ENCODE results near the gene PSTPIP1. TPM values are rescaled to one million over a fixed set of nuclear protein-coding genes. Genes with fewer than 3 reads are reported as not detected.

PSTPIP1 gene
- total RNA-seq, 1 donor from 2014 or later, result 0.40 TPM

DNA sequence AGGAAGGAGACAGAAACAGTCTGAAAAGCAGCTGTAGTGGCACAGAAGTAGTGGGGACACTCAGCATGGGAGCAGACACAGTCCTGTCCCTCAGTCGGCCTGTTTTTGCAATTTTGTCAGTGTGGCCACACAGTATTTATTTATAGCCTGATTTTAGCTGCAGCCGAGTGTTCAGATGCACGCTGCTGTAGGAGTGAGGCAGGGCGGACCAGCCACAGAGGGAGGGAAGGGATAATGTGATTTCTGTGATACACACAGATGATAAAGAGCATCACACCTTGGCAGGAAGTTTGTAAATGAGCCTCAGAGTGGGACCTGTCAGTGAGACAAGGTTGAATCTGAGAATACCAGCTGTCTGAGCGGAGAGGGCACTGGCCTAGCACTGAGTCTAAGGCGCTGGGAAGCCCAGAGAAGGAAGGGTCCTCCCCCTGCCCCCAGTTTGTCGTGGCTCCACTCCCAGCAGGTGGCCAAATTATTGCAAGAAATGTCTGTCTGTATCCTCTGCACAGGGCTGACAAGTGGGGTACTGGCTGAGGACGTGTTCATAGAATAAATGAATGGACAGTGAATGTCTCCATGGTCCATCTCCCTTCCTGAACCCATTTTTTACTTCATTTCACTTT lies 3.8 kb downstream of the PSTPIP1 start:
- DNase-seq (ENCODE audit: low read depth in 2 of 2), result no peak

DNA sequence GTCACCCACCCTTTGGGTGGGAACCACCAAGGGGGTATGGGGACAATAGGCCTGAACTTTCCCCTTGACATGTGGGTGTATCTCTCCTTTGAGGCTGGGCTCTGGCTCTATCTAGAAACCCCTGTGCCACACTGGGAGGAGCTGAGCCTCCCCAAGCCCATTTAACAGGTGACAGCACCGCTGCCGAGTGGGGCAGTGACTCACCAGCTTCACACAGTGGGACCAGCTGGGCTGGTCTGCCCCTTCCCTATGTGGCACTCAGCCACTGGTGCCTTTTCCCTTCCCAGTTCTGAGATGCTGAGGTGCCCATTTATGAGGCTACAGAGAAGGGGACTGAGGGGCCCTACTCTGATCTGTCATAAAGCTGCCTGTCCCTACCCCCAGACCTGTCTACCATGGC lies 5.1 kb downstream of the PSTPIP1 start:
- DNase-seq (ENCODE audit: low read depth in 2 of 2), result no peak

DNA sequence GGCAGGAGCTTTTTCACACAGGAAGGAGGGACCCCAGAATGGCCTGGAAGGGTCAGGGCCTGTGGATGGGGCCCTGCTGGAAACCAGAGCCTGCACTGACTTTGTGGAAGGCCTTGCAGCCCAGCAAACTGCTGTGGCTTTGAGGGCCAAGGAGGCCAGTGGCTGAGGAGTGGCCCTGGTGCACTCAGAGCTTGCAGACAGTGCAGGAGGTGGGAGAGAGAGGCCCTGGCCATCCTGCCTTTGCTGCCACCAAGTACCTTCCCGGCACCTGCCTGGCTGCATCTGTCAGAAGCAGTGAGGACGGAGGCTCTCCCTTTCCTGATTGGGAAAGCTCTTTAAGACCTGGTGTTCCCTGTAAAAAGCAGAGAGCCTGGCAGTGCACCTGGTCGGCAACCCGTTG lies 6.4 kb downstream of the PSTPIP1 start:
- DNase-seq (ENCODE audit: low read depth in 2 of 2), result no peak

DNA sequence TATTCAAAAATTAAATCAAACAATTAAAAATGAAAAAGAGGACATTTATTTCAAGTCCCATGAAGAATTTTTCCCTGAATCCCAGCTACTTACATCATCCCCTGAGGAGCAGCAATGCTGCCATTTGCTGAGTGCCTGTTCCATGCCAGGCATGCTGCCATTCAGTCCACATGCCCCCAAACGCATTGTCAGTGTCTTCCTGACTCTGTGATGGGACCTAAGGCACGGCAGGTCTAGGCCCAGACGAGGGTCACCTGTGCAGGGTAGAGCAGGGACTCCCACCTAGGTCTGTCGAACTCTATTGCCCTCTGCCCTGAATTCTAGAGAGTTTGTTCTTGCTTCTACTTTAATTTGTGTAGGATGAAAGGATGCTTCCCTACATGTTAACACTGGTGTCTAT lies 7.0 kb downstream of the PSTPIP1 start:
- no peak for DNase-seq (ENCODE audit: low read depth in 2 of 2)

DNA sequence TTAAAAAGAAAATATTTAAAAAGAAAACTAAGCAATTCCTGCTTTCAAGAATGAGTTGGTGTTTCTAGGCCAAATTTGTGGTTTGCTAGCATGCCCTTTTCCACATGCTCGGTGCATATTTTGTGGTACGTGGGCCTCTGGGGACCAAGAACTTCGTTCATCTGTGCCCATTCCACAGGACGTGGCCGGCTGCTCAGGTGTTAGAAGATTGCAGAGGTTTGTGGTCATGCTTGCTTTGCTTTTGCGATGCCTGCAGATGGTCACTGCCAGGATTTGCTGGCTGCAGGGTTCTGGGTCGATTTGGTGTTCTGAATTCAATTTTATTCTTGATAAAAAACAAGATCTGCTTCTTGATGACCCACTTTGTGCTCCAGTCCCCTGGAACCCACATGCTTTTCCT lies 7.5 kb downstream of the PSTPIP1 start:
- no peak for DNase-seq (ENCODE audit: low read depth in 2 of 2)

DNA sequence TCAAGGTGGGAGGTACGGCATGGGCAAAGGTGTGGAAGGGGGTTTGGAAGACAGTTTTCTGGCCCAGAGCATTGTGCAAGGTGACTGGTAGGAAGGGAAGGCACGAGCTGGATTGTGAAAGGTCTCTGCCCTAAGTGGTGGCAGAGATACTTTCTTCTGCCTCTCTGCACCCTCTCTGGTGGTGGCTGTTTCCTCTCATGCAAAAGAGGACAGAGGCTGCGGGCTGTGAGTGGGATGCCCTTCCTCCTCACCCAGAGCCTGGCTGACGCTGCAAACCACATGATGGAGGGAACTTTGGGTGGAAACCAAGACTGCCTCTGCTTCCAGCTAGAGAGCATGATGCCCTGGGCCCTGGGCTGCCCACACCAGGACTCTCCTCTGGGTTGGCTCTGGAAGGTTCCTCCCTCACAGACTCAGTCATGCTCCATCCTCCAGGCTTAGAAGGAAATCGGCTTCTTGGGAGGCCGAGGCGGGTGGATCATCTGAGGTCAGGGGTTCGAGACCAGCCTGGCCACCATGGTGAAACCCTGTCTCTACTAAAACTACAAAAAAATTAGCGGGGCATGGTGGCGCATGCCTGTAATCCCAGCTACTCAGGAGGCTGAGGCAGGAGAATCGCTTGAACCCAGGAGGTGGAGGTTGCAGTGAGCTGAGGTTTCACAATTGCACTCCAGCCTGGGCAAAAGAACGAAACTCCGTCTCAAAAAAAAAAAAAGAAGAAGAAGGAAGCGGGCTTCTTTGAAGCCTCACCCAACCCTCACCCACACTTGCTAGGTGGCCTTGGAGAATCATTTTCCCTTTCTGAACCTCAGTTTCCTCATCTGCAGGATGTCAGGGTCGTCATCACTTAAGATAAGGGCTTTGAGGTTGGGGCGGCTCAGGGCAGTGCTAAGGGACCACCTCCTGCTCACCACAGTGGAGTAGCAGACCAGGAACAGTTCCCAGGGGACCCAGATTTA lies 8.3 kb downstream of the PSTPIP1 start:
- no peak for DNase-seq (ENCODE audit: low read depth in 2 of 2)

DNA sequence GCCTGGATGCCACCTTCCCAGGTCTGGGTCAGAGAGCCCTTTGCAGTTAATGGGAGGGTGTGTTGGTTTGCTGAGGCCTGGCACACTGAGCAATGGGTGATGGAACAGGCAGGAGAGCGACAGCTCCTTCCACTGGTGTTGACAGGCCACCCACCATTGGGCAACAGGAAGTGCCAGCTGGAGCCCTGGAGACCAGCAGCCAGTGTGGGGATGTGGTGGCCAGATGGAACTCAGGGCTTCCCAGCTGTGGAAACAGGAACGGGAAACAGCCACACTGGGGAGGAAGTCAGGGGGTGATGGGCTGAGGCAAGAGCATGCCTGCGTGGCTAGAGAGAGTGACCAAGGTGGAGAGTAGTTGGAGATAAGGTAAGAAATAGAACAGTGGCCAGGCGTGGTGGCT lies 9.3 kb downstream of the PSTPIP1 start:
- peak; percentile 30 to 44 for DNase-seq (ENCODE audit: low read depth in 2 of 2)

DNA sequence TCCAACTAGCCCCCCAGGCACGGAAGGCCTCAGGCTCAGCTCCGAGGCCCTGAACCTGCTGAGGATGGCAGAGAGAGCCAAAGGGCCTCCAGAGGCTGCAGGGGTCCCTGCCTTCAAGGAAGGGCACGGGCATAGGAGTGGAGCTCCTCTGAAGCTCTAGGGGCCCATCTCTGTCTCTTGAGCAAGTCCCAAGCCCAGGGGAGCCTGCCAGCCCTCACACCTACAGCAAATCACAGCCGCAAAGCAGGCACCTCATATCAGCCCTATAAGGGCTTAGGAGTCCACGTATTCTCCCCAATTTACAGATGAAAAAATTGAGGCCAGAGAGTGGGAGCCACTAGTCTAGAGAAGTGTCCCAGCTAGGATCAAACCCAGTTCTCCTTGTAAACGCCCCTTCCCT lies 14.2 kb downstream of the PSTPIP1 start:
- DNase-seq (ENCODE audit: low read depth in 2 of 2), result no peak

DNA sequence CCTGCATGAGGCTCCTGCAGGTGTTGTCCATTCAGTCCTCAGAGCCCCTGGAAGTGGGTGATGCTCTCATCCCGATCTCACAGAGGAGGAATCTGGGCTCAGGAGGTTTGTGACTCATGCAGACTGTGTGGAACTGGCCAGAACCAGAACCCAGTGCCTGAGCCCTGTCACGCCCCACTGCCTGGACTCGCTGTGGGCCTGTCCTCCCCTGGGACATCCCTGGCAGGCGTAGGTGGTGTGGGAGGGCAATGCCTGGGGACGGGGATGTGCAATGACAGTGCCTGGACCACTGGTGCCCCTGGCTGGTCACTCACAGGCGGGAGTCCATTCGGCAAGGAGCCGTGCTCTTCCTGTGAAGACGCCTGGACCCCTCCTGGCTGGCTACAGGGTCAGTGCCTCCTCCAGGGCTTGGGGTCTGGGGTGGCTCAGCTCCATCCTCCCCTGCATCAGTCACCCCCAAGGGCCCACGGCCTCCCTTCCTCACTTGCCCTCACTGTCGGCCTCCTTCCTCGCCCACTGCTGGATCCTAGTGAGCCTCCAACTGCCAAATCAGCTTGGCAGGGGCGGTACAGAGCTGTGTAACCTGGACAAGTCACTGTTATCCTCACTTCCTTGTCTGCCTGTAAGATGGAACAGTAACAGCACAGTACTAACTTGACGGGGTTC lies 14.9 kb downstream of the PSTPIP1 start:
- DNase-seq (ENCODE audit: low read depth in 2 of 2), result no peak

DNA sequence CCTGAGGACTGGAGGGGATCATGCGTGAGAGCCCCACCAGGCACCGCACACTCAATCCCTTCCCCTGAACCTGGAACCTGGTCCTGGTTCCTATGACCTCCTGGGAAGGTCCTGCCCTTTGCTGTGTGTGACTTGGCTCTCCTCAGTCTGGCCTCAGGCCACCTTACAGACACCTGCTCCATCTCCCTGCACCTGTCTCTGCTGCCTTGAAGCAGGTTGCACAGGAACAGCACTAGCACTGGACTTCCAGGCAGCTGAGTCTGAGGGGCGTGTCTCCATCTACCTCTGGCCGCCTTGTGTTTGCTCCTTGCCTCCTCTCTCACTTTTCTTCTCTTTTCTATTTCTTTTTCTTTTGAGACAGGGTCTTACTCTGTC lies 15.4 kb downstream of the PSTPIP1 start:
- no peak for DNase-seq (ENCODE audit: low read depth in 2 of 2)

DNA sequence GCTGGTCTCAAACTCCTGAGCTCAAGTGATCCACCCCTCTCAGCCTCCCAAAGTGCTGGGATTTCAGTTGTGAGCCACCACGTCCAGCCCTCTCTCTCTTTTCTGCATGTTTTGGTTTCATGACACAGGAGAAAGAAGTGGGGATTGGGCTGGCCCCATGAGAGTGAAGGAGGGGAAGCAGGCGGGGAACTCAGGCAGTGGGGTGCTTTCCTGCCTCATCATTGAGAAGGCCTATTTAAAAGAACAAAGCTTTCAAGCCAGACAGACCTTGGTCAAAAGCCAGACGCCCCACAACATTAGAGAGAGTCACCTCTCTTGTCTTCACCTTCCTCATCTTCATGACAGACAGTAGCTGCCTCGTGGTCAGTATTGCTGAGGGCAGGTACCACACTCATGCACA lies 15.9 kb downstream of the PSTPIP1 start:
- DNase-seq (ENCODE audit: low read depth in 2 of 2), result no peak

DNA sequence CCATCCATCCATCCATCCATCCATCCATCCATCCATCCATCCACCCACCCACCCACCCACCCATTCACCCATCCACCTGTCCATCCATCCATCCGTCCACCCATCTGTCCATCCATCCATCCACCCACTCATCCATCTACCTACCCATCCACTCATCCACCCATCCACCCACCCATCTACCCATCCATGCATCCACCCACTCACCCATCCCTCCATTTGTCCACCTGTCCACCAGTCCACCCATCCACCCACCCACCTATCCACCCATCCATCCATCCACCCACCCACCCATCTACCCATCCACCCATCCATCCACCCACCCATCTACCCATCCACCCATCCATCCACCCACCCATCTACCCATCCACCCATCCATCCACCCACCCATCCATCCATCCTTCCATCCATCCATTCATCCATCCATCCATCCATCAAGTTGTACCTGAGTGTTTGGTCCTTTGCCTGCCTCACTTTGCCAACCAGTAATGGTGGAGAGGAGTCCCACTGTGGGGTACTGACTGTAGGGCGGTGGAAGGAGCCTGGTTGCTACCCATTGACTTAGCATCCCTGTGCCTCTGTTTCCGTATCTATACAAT lies 17.3 kb downstream of the PSTPIP1 start:
- no peak for DNase-seq (ENCODE audit: low read depth in 2 of 2)

DNA sequence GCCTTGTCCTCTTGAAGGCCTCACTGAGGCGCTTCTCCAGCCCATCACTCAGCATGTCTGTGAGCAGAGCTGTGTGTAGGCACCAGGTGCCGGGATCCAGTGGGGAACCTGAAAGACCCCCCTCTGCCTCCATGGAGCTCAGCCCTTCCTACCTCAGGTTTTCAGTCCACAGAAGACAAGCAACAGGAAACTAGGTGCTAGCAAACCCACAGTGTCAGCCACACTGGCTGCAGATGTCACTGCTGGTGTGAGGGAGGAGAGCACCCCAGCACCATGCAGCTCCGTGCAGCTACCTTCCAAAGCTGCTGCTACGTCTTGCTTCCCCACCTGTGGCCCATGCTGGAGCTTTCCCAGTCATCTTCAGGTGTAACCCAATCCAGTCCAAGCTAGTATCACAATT lies 17.9 kb downstream of the PSTPIP1 start:
- DNase-seq (ENCODE audit: low read depth in 2 of 2), result no peak

DNA sequence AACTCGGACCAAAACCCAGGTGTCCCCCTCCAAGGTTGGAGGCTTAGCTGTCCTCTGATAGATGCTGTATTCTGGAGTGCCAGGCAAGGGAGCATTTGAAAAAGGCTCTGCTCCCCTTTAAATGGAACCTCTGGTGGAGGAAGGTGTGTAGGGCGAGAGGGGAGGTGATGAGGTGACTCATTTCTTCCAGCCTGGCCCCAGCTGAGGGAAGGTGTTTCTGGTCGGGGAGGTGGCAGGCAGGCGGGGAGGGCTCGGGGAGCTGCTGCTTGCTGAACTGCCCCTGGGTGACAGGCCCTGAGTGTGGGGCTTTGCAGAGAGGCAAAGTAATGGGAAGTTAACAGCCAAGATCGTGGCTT lies 18.8 kb downstream of the PSTPIP1 start:
- no peak for DNase-seq (ENCODE audit: low read depth in 2 of 2)

DNA sequence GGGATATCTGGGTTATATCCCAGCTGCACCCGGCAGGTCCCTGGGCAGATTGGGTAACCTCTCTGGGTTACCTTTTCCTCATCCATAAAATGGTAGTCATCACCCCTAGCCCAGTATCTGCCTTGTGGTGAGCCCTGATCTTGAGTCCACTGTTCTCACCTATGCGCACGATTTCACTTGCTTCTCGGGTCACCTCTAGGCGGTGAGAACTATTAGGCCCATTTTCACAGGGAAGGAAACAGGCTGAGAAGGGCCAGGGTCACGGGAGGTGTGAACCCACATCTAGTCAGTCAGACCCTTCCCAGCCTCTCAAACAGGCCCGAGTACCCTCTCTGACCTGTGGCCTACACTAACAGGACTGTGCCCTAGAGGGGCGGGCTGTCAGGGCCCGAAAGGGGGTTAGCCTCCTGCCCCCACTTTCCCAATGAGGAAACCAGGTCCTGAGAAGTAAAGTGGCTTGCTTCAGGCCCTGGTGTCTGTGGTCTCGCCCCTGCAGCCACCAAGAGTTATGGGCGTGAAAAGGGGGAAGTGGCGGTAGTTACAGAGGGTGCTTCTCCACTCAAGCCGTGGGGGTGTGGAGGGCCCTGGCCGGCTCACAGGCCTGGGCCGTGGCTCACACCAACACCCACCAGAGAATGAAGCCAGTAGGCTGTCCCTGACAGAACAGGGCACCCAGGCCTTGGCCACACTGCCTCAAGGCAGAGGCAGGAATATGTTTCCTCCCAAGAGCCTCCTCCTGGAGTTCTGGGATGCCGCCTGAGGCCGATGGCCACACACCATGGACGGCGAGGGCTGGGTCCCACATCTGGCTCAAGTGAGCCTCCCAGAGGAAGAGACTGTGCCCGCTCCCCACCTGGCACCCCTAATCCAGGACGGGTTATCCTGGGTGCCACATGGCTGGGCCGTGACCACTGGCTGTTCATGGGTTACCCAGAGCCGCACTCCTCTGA lies 19.5 kb downstream of the PSTPIP1 start:
- no peak for DNase-seq (ENCODE audit: low read depth in 2 of 2)

DNA sequence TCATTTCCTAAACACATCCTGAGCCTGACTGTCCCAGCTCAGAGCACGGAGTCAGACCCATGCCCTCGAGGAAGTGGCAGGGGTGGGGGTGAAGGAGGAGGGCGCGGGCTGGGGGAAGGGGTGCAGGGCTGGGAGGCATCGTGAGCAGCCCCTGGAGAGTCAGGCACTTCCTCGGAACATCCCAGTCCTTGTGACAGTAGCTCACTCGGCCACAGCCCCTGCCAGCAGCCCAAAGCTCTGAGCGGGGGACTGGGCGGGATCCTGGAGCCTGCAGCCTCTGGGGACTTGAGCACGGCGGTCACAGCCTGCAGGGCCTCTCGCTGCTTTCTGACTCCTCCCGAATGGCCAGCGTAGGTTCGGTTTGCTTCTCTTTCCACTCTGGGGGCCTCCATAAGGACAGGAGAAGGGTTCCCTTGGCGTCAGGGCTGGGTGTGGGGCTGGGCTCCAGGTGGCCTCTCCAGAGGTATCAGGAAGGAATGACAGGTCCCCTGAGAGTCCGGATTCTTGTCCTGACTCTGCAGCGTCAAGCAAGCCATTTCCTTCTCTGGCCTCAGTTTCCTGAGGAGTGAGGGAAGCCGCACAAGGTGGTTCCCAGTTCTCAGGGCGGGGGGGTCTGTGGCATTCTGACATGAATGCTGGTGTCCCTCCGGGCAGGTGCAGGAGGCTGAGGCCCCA lies 20.9 kb downstream of the PSTPIP1 start:
- no peak for DNase-seq (ENCODE audit: low read depth in 2 of 2)

DNA sequence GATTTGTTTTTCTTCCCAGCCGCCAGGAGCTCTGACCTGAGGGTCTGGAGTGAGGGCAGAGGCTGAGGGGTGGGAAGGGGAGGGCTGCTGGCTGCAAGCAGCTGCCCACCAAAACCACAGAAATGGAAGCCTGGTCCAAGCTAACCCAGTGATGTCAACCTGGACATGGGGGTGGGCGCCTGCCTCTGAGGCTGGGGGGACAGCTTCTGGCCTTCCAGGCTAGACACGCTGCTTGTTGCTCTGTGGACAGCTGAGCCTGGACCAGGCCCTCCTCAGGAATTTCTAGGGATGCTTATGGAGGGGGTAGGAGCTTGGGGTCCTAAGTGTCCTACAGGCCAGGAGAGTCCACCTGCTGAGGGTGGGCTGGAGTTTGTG lies 21.4 kb downstream of the PSTPIP1 start:
- no peak for DNase-seq (ENCODE audit: low read depth in 2 of 2)

DNA sequence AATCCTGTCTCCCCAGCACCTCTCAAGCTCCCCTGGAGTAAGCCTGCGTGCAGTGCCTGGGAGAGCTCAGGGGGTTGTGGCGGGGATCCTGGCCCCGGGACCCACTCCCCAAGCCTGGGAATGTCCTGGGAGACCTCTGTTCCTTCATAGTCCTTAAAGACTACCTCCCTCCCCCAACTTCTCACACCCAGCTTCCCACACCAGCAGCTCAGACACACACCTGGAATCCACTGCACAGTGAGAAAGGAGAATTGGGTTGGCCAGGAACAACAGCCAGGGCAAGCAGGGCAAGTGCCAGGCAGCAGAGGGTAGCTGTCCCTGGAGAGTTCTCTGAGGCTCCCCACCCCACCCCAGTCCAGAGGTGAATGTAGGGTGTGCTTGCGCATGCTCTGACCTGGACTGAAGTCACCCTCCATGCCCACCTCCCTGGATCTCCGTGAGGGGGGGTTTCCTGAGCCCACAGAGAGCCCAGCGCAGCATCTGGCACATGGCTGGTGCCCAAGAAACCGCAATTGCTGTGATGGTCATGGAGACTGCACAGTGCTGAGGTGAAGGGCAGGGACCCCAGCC lies 22.2 kb downstream of the PSTPIP1 start:
- DNase-seq (ENCODE audit: low read depth in 2 of 2), result no peak

DNA sequence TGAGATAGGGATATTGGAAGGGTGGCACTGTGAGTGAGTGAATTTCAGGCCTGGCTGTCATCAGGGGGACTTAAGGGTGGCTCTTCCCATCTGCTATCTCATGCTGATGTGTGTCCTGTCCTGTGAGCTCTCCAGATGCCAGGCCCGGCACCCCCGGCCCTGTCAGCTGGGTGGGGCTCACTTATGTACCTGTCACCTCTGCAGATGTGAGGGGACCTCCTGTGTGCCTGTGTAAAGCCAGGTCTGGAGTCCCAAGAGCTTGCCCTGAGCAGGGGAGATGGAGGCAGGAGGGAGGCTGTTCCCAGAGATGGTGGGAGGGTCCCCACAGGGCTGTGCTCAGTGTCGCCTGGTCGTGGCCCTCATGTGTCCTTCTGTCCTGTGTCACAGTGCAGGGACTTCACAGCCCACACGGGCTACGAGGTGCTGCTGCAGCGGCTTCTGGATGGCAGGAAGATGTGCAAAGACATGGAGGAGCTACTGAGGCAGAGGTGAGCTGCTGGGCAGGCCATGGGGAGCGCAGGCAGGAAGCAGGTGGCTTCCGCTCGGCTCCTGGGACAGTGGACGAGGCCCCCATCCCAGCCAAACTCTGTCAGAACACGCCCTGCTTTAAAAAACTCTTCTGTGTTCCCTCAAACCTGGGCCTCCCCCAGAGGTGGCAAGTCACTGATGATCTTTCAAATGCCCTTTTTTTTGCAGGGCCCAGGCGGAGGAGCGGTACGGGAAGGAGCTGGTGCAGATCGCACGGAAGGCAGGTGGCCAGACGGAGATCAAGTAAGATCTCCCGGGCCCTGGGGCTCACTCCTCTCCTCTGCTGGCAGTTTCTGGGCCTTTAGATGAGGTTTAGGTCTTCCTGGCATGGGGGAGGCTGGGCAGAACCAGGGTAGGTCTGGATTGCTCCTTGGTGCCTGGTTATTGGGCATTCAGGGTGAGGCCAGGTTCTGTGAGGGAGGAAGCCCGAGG lies 23.1 kb downstream of the PSTPIP1 start:
- DNase-seq (ENCODE audit: low read depth in 2 of 2), result no peak

All from lung microvascular endothelial cell (primary cell).